Embryonic facial prominence (tissue), 1 donor: ENCODE data around the gene SAMD11.

ENCODE experiments used
- DNase-seq: peaks from one replicate; pipeline ENCODE4 v3.0.0-alpha.2; 2016; ENCODE audit errors: extremely low spot score

The SAMD11 gene

GRCh38 chr1:905071-905749, 18.5 kb upstream of the SAMD11 start:
- no peak for DNase-seq

DNA sequence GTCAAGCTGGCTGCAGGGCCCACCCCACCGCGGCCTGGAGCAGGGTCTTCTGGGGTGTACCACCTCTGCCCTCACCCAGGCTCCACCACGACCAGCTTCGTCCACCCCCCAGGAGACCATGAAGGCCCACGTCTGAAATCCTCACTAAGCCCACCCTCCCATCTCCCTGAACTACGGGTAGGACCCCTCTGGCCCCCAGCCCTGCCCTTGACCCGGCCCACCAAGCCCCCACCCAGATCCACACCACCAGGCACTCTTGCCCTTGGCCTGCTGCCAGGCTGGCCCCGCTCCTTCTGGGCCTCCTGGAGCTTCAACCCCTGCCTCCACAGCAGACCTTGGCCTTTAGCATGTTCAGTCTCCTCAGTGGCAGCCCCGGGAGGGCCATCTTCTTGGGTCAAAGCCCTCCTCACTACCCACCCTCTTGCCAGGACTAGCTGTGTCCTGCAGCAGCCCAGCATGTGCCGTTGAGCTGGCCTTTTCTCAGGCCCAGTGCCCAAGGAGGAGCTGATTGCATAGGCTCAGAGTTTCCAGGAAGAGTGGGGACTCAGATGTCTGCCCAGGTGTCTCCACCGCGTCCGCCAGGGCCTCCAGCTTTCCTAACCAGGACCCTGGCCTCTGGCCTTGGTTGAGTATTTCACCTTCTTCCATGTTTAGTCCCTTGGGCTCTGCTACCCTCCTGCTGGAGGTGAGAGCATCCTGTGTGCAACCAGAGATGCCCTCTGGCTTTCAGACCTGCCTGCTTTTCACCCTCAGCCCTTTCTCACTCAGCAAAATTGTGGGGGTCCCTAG, 17.7 kb upstream of the SAMD11 start:
- no peak for DNase-seq

DNA sequence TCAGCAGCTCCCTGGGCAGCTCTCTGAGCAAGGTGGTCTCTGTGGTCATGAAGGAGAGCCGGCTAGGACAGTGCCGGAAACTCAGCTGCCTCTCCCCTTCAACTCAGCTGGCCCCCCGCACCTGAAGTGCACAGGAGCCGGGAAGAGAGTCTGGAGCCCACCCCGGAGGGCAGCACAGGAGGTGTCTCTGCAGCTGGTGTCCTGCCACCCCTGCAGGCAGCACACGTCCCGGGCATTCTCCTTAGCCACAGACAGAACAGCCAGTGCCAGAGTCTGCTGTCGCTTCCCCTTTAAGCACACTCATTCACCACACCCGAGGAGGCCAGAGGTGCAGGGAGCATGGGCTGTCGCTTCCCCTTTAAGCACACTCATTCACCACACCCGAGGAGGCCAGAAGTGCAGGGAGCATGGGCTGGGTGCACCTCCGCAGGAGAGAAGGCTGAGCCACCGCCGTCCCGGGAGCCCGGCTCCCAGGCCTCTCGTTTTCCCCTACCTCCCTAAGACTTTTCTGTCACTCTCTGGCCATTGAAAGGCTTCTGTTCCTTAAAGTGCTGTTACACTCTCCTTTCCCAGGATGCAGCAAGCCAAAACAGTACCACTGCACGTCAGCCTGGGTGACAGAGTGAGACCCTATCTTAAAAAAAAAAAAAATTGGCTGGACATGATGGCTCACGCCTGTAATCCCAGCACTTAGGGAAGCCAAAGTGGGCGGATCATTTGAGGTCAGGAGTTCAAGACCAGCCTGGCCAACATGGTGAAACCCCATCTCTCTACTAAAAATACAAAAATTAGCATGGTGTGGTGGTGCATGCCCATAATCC, 16.9 kb upstream of the SAMD11 start:
- no peak for DNase-seq

DNA sequence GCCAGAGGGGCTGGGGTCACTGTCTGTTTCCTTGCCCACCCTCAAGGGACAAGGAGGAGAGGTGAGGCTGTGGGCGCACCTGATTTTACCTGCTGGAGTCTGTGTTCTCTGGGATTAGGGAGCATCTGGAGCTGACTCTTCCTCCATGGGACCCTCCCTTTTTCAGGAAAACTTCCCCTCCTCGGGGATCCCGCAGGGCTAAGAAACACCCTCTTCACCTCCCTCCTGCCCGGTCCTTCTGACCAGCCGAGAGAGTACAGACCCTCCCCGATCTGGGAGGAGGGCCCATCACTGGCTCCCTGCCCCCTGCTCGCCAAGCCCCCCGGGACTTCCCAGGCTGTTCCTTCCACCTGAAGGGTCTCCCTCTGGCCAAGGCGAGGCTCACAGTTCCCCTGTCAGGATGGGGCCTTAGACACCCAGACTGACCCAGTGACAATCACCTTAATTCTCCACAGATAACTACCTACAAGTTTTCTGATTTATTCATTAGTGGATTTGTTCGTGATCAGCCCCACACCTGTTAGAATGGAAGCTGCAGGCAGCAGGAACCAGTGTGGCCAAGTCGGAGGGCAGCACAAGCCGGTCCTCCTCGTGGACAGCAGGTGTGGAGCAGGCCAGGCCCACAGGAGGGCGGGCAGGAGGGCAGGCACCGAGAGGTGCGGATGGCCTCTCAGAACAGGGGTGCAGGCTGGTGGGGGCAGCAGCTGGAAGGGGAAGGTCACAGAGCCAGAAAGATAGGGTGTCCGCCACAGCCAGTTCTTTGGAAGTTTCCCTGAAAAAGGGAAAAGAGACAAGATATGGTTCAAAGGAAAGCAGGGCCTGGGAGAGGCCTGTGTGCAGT, 15.9 kb upstream of the SAMD11 start:
- no peak for DNase-seq

- DNase-seq = no peak
Observed at GRCh38 chr1:908661-909060, 15.1 kb upstream of the SAMD11 start.

DNA sequence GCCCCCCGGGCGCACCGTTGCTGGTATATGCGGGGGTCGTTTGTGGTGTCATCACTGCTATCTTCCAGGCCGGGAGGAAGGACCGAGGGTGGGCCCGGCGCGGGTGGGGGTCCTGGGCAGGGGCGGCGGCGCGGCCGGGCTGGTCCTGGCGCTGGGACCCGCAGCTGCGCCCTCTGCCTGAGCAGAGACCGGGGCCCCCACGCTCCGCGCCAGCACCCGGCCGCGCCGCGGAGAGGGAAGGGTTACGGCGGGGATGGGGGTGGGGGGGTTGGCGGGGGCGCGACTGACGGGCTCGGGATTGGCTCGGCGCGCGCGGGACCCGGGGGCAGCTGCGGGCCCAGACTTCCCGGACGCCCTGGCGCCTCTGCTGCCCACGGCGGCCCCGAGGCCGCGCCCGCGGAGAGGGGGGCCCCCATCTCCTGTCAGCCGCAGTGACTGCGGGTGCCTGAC, 13.8 kb upstream of the SAMD11 start:
- no peak for DNase-seq

- DNase-seq = no peak
Observed at GRCh38 chr1:910311-910880, 13.3 kb upstream of the SAMD11 start.

GRCh38 chr1:910881-911721, 12.6 kb upstream of the SAMD11 start:
- no peak for DNase-seq

GRCh38 chr1:911875-912739, 11.6 kb upstream of the SAMD11 start:
- no peak for DNase-seq

DNA sequence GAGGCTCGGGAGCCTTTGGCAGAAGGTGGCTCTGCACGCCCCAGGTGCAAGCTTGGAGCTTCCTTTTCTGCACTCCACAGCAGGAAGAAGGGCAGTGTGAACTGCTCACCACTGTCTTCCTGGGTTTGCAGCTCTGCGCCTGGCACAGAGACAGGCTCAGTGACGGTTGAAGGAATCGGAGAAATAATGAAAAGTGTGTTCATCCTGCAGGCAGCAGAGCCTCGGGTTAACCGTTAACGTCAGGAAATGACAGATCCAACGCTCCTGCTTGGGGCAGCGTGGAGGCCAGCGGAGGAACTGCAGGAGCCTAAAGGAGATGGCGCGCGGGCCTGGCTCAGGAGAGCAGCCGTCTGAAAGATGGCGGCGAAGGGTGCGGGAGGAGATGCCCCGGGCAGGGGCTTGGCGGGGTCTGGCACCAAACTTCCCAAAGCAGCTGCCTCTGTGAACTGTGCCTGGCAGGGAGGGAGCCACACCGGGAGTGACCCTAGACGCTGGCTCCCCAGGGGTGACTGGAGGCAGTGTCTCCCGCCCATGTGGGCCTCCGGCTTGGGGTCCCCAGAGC, 10.9 kb upstream of the SAMD11 start:
- DNase-seq = no peak

GRCh38 chr1:913491-914130, 10.1 kb upstream of the SAMD11 start:
- DNase-seq = no peak

DNA sequence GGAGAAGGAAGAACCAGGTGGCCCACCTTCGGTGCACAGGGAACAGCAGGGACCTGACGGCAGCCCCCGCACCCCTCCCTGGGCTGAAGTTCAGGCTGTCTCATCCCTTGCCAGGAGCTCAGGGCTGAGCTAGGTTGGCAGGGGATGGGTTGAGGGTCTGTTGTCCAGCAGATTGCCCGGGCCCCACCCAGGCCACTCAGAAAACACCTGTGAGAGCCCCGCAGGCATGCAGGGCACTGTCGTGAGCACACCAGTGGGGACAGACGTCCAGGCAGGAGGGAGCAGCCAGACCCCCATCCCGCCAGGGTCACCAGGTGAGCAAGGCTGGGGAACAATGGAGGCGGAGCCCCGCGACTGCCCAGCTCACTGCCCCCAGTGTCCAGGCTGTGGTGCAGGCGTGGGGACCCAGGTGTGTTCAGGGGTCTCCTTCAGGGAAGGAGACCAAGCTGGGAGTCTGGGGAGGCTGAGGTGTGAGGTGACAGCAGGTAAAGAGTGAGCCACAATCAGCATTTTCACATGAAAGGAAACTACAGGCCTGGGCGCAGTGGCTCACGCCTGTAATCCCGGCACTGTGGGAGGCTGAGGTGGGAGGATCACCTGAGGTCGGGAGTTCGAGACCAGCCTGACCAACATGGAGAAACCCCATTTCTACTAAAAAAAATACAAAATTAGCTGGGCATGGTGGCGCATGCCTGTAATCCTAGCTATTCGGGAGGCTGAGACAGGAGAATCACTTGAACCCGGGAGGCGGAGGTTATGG, 9.4 kb upstream of the SAMD11 start:
- DNase-seq = no peak

- no peak for DNase-seq
Observed at GRCh38 chr1:914891-915280, 8.8 kb upstream of the SAMD11 start.

DNA sequence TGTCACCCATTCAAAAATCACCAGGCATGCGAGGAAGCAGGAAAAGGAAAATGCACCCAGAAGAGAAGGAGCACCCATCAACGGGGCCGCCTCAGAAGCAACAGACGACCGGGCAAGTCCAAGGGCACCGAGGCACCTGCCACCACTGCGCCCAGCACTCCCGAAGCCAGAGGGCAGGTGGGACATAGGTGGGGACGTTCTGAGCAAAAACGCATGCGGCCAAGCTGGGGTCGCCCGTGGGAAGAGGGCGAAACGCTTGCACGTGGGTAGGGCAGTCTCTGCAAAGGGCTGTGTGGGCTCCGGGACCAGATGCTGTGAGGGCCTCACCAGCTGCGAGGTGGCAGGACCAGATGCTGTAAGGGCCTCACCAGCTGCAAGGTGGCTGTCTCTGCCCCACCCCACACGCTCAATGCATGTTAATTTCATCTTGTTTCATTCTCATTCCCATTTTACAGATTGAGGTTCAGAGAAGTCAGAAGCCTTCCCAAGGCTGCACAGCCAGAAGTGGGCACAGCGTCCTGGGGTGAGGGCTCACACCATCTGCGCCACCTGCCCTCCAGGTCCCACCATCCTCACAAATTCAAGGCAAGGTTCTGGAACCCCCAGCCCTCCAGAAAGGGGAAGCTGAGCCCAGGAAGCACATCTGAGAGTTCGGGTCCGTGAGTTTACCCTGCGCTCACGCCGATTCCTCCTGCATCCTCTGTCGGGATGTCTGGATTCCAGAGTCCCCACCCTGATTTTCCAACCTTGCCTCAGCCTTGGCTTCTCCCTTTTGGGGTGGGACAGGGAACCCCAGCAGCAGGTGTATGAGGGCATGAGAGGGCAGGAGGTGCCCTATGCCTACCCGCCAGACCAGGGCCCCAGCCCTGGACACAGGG, 8.2 kb upstream of the SAMD11 start:
- no peak for DNase-seq

GRCh38 chr1:916173-917075, 7.3 kb upstream of the SAMD11 start:
- DNase-seq = no peak

DNA sequence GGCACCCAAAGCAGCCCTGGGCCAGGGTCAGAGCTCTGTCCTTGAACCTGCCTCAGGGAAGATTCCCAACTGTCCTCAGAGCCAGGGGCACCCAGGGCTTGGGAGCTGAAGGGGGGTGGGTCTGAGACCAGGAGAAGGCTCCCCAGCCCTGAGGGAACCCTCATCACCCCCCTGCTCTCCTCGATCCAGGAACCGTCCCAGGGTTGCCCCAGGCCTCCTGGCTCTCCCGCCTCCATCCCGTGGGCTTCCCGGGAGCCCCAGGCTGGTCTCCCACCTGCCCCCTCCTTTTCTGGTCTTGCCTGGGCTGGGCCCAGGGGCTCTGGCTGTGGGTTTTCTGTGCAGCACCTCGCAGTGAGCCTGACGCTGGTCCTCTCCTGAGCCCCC, 6.7 kb upstream of the SAMD11 start:
- DNase-seq = no peak
